ENCODE data around the gene PSMA4. TPM values are rescaled to one million over a fixed set of nuclear protein-coding genes. Genes with fewer than 3 reads are reported as not detected.
A peak's percentile ranks its signal among the peaks of the same experiment; 100 is the strongest.

The PSMA4 gene
- total and polyA plus RNA-seq, 2 of the 8 experiments (the other 6 are each of a cell fraction or from before 2014, with no cell fraction given) = 348 to 445 TPM

- TF ChIP-seq POLR2A (IDR thresholded peaks at IDR 0.05; ENCODE audit: control extremely low read depth in 1 of 2, low read depth in 2 of 2, low read length in 2 of 2) = peak in 1 of 2 experiments; percentile 43; a peak in 1 of 3 replicates
- no peak for TF ChIP-seq KDM5A (IDR thresholded peaks at IDR 0.05; ENCODE audit: low read length)
- no peak for TF ChIP-seq SIRT6 (IDR thresholded peaks at IDR 0.05; ENCODE audit: low read length)
- TF ChIP-seq CBX8 (IDR thresholded peaks at IDR 0.05; ENCODE audit: borderline replicate concordance, low read depth, low read length) = no peak
- peak; percentile 6 to 17; a peak in 2 of 4 replicates for TF ChIP-seq RAD21 (IDR thresholded peaks at IDR 0.05 in 1 of 2, conservative IDR thresholded peaks at IDR 0.05 in 1 of 2; ENCODE audit: low read depth in 2 of 2, low read length in 2 of 2)
- TF ChIP-seq MAX (IDR thresholded peaks at IDR 0.05) = peak; percentile 58; the same call in 1 of the 2 replicates
Measured at GRCh38 chr15:78506971-78507830, 33.0 kb upstream of the PSMA4 start, which contains the start of gene HYKK (continued).

Measured in H1 (cell line).